GM12878 (cell line): ENCODE measurements around the gene CORO2B. TPM values are rescaled to one million over a fixed set of nuclear protein-coding genes. Genes with fewer than 3 reads are reported as not detected.

Experiments
- polyA plus RNA-seq, 11 experiments: library from polyadenylated mRNA; depleted of rRNA in 4 of 11; unstranded in 6 of 11; stranded (reverse) in 5 of 11; fragments of >200 nt; fragmentation: Nextera tagmentation in 4 of 11; fragmentation: Illumina TruSeq in 1 of 11; extraction: Ambion mirVana in 4 of 11; extraction: Trizol in 1 of 11; gene quantifications; 1 replicate in 1 of 11; 2 replicates in 10 of 11; pipeline versions ENCODE4 v1.2.1 to v1.2.3, GENCODE V29; 2011 to 2016; ENCODE audit warnings: inconsistent platforms in 2 of 11, missing spikeins in 2 of 11, low read depth in 1 of 11
- total RNA-seq, 4 experiments: library from RNA; depleted of rRNA in 3 of 4; stranded (reverse); fragments of >200 nt in 3 of 4; fragmentation: Illumina TruSeq in 1 of 4; extraction: Trizol in 1 of 4; gene quantifications; 2 replicates each; pipeline versions ENCODE4 v1.2.1 to v1.2.3, GENCODE V29; 2013 to 2021
- TF ChIP-seq, protein P1 (sequence below): IDR thresholded peaks from 2 replicates; pipeline ENCODE4 v1.6.1; 2011; ENCODE audit warnings: borderline replicate concordance, low read depth, mild to moderate bottlenecking, moderate library complexity, low read length; ENCODE audit not compliant: insufficient read depth, poor library complexity, severe bottlenecking
- TF ChIP-seq, protein P2 (sequence below): fragments of 450-650 bp; formaldehyde crosslinking; IDR thresholded peaks from 2 replicates; pipeline ENCODE4 v1.4.0; 2020; ENCODE audit warnings: mild to moderate bottlenecking, moderate library complexity

CORO2B gene
- total and polyA plus RNA-seq, 10 of the 15 experiments (the other 5 are each of a cell fraction or from before 2014, with no cell fraction given), result 0.05 to 0.73 (median 0.13) TPM; not detected in 4

GRCh38 chr15:68556139-68556990, 22.4 kb upstream of the CORO2B start (continued):
- TF ChIP-seq, protein P1, sequence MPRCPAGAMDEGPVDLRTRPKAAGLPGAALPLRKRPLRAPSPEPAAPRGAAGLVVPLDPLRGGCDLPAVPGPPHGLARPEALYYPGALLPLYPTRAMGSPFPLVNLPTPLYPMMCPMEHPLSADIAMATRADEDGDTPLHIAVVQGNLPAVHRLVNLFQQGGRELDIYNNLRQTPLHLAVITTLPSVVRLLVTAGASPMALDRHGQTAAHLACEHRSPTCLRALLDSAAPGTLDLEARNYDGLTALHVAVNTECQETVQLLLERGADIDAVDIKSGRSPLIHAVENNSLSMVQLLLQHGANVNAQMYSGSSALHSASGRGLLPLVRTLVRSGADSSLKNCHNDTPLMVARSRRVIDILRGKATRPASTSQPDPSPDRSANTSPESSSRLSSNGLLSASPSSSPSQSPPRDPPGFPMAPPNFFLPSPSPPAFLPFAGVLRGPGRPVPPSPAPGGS, result no peak
- TF ChIP-seq, protein P2, sequence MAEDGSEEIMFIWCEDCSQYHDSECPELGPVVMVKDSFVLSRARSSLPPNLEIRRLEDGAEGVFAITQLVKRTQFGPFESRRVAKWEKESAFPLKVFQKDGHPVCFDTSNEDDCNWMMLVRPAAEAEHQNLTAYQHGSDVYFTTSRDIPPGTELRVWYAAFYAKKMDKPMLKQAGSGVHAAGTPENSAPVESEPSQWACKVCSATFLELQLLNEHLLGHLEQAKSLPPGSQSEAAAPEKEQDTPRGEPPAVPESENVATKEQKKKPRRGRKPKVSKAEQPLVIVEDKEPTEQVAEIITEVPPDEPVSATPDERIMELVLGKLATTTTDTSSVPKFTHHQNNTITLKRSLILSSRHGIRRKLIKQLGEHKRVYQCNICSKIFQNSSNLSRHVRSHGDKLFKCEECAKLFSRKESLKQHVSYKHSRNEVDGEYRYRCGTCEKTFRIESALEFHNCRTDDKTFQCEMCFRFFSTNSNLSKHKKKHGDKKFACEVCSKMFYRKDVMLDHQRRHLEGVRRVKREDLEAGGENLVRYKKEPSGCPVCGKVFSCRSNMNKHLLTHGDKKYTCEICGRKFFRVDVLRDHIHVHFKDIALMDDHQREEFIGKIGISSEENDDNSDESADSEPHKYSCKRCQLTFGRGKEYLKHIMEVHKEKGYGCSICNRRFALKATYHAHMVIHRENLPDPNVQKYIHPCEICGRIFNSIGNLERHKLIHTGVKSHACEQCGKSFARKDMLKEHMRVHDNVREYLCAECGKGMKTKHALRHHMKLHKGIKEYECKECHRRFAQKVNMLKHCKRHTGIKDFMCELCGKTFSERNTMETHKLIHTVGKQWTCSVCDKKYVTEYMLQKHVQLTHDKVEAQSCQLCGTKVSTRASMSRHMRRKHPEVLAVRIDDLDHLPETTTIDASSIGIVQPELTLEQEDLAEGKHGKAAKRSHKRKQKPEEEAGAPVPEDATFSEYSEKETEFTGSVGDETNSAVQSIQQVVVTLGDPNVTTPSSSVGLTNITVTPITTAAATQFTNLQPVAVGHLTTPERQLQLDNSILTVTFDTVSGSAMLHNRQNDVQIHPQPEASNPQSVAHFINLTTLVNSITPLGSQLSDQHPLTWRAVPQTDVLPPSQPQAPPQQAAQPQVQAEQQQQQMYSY (CRISPR knock-in tag), result no peak
